Measurements from ENCODE around the gene ADAMTS20. TPM values are rescaled to one million over a fixed set of nuclear protein-coding genes. Genes with fewer than 3 reads are reported as not detected.

ADAMTS20 gene
- total RNA-seq, 1 experiment from 2014 or later = 1.6 TPM

DNA sequence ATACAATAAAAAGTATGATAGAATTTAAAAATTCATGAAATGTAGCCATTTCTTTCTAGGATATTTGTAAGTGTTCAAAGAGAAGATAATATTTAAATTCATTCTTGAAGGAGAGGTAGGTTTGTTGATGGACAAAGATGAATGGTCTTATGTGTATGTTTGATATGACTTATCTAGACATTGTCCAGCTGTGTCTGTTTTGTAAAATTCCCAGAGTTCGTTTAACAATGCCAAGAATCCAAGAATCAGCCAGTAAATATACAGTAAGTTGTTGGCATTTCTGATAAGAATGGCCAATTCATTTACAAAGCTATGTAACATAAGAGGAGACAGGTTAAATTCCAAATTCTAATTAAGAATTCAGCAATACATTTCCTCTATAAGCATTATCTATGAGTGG lies 150.9 kb downstream of the ADAMTS20 start:
- no peaks in the 10 kb centered on the region for H3K9me2 ChIP-seq (replicated peaks; ENCODE audit: low read length)
- H3K4me1 ChIP-seq (ENCODE audit: insufficient read depth, low read length) = peaks cover 32% of the 10 kb centered on the region
- no peaks in the 10 kb centered on the region for H3K27me3 ChIP-seq (ENCODE audit: low read length)
- H3K4me3 ChIP-seq (ENCODE audit: low read length) = no peak overlapping the region
- no peak for ATAC-seq
- intact Hi-C loops (cut with micrococcal nuclease) = no loop called here
- no peak for DNase-seq
- no peaks in the 10 kb centered on the region for H3K79me2 ChIP-seq (ENCODE audit: low read length)
- no peak overlapping the region for H3K27ac ChIP-seq (ENCODE audit: low read length)
- TF ChIP-seq, protein P1, sequence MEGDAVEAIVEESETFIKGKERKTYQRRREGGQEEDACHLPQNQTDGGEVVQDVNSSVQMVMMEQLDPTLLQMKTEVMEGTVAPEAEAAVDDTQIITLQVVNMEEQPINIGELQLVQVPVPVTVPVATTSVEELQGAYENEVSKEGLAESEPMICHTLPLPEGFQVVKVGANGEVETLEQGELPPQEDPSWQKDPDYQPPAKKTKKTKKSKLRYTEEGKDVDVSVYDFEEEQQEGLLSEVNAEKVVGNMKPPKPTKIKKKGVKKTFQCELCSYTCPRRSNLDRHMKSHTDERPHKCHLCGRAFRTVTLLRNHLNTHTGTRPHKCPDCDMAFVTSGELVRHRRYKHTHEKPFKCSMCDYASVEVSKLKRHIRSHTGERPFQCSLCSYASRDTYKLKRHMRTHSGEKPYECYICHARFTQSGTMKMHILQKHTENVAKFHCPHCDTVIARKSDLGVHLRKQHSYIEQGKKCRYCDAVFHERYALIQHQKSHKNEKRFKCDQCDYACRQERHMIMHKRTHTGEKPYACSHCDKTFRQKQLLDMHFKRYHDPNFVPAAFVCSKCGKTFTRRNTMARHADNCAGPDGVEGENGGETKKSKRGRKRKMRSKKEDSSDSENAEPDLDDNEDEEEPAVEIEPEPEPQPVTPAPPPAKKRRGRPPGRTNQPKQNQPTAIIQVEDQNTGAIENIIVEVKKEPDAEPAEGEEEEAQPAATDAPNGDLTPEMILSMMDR (conservative IDR thresholded peaks at IDR 0.05; ENCODE audit: low read depth, low read length) = no peak
- TF ChIP-seq EZH2 (IDR thresholded peaks at IDR 0.05; ENCODE audit: low read length, unreplicated experiment) = no peak
- TF ChIP-seq EZH2phosphoT487 (IDR thresholded peaks at IDR 0.05; ENCODE audit: borderline replicate concordance, low read length) = no peak
- ChIA-PET CTCF (no interaction called here), POLR2A (ENCODE audit: unreplicated experiment) (no interaction called here)
- no peaks in the 10 kb centered on the region for H3F3A ChIP-seq (ENCODE audit: low read length, unreplicated experiment)
- no peak overlapping the region for H3K9ac ChIP-seq (ENCODE audit: low read length)
- no TSS peak for BruUV-seq (replicated peaks)
- H3K9me3 ChIP-seq (ENCODE audit: low read length) = no peaks in the 10 kb centered on the region
- H2AFZ ChIP-seq (ENCODE audit: low read length) = no peak overlapping the region
- H3K36me3 ChIP-seq (ENCODE audit: low read depth, low read length) = no peaks in the 10 kb centered on the region
- no peak overlapping the region for H3K4me2 ChIP-seq (ENCODE audit: low read length)
- no peaks in the 10 kb centered on the region for H4K20me1 ChIP-seq (ENCODE audit: low read length)

DNA sequence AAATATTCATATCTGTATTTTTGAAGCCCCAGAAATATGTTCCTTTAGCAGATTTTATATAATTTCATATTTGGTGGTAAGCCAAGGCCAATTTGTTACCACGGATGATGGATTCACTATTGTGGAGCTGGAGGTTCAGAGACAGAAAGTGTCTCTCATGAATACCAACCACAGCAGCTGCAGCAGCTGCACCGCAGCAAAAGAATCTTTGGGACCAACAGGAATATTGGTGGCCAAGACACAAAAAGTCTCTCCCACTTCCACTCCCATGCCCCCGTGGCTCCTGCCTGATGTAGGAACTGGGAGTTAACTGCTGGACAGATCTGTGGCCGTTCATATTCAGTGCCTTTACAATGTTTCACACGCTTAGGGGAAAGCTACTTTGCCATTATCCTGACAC lies 155.3 kb downstream of the ADAMTS20 start:
- Histone ChIP-seq H3K4me2 (ENCODE audit: low read length) (no peak overlapping the region), H3K27me3 (ENCODE audit: low read length) (no peaks in the 10 kb centered on the region), H3K79me2 (ENCODE audit: low read length) (no peaks in the 10 kb centered on the region), H2AFZ (ENCODE audit: low read length) (no peak overlapping the region), H3K4me3 (ENCODE audit: low read length) (no peak overlapping the region), H3K9ac (ENCODE audit: low read length) (no peak overlapping the region), H3K36me3 (ENCODE audit: low read depth, low read length) (no peaks in the 10 kb centered on the region), H3K9me2 (replicated peaks; ENCODE audit: low read length) (no peaks in the 10 kb centered on the region), H3K4me1 (ENCODE audit: insufficient read depth, low read length) (peaks cover 1% of the 10 kb centered on the region), H4K20me1 (ENCODE audit: low read length) (no peaks in the 10 kb centered on the region), H3K27ac (ENCODE audit: low read length) (no peak overlapping the region), H3F3A (ENCODE audit: low read length, unreplicated experiment) (no peaks in the 10 kb centered on the region), H3K9me3 (ENCODE audit: low read length) (no peaks in the 10 kb centered on the region)
- TF ChIP-seq EZH2 (IDR thresholded peaks at IDR 0.05; ENCODE audit: low read length, unreplicated experiment) (no peak), EZH2phosphoT487 (IDR thresholded peaks at IDR 0.05; ENCODE audit: borderline replicate concordance, low read length) (no peak)
- TF ChIP-seq, protein P1 (conservative IDR thresholded peaks at IDR 0.05; ENCODE audit: low read depth, low read length) = no peak
- intact Hi-C loops (cut with micrococcal nuclease) = no loop called here
- CTCF ChIA-PET = no interaction called here
- POLR2A ChIA-PET (ENCODE audit: unreplicated experiment) = no interaction called here
- ATAC-seq (no peak), DNase-seq (no peak)
- BruUV-seq (replicated peaks) = no TSS peak

DNA sequence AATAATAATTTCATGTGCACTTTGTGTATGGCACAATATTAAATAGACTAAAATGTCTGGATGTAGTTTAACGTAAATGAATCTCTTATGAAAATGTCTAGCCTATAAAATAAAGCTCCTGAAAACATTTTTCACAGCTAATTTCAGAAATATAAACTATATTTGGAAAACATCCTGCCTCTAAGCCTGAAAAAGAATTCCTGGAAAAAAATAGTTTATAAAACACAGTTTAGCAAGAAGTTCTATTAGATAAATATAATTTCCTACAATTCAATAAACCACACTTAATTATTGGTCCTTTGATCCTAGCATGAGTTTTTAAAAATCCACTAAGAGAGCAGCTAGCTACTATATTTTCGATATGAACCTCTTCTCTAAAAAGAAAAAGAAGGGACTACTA lies 159.9 kb downstream of the ADAMTS20 start:
- ATAC-seq = no peak
- H3K4me3 ChIP-seq (ENCODE audit: low read length) = no peak overlapping the region
- ChIA-PET CTCF (no interaction called here), POLR2A (ENCODE audit: unreplicated experiment) (no interaction called here)
- H3K27me3 ChIP-seq (ENCODE audit: low read length) = no peaks in the 10 kb centered on the region
- intact Hi-C loops (cut with micrococcal nuclease) = no loop called here
- no peak overlapping the region for H3K4me2 ChIP-seq (ENCODE audit: low read length)
- H3K79me2 ChIP-seq (ENCODE audit: low read length) = no peaks in the 10 kb centered on the region
- no peaks in the 10 kb centered on the region for H3K9me3 ChIP-seq (ENCODE audit: low read length)
- DNase-seq = no peak
- no peaks in the 10 kb centered on the region for H4K20me1 ChIP-seq (ENCODE audit: low read length)
- no peaks in the 10 kb centered on the region for H3K9me2 ChIP-seq (replicated peaks; ENCODE audit: low read length)
- no peaks in the 10 kb centered on the region for H3K36me3 ChIP-seq (ENCODE audit: low read depth, low read length)
- H3F3A ChIP-seq (ENCODE audit: low read length, unreplicated experiment) = no peaks in the 10 kb centered on the region
- peak overlapping the region; percentile 29; the same call in 1 of the 2 replicates for H3K27ac ChIP-seq (ENCODE audit: low read length)
- peaks cover 10% of the 10 kb centered on the region for H3K4me1 ChIP-seq (ENCODE audit: insufficient read depth, low read length)
- H3K9ac ChIP-seq (ENCODE audit: low read length) = no peak overlapping the region
- no peak for TF ChIP-seq EZH2 (IDR thresholded peaks at IDR 0.05; ENCODE audit: low read length, unreplicated experiment)
- TF ChIP-seq, protein P1 (conservative IDR thresholded peaks at IDR 0.05; ENCODE audit: low read depth, low read length) = no peak
- TF ChIP-seq EZH2phosphoT487 (IDR thresholded peaks at IDR 0.05; ENCODE audit: borderline replicate concordance, low read length) = no peak
- no peak overlapping the region for H2AFZ ChIP-seq (ENCODE audit: low read length)
- BruUV-seq (replicated peaks) = no TSS peak

All from PC-3 (cell line).